ENCODE data around the gene SLC15A4.
"Not testable (repeated sequence)": the region's sequence is repeated elsewhere in the genome, so short reads cannot be mapped to it uniquely, and the experiment has no call there.

The SLC15A4 gene

DNA sequence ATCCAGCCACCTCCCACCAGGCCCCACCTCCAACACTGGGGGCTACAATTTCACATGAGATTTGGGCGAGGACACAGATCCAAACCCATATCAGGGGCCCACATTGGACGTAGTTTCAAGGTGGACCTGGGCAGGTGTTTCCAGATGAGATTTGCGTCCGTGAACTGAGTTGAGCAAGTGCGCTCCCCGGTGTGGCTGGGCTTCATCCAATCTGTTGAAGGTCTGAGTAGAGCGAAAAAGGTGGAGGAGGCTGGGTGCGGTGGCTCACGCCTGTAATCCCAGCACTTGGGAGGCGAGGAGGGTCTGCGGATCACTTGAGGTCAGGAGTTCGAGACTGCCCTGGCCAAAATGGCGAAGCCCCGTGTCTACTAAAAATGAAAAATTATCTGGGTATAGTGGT is 24.6 kb upstream of the SLC15A4 start:
- no peak for DNase-seq (ENCODE audit: low read depth, low spot score)
- Histone ChIP-seq H3K27ac (no peak overlapping the region), H3K36me3 (ENCODE audit: insufficient read depth, low read length) (no peaks in the 10 kb centered on the region), H3K4me3 (no peak overlapping the region), H3K9ac (ENCODE audit: insufficient read length) (no peak overlapping the region), H3K9me3 (ENCODE audit: low read depth, low read length) (no peaks in the 10 kb centered on the region)
- no peak for TF ChIP-seq FOXP2 (optimal IDR thresholded peaks at IDR 0.05; ENCODE audit: control extremely low read depth, extremely low read length, insufficient read depth)
- TF ChIP-seq POLR2AphosphoS5 (IDR thresholded peaks at IDR 0.05; ENCODE audit: borderline replicate concordance, low read depth, low read length) = no peak
- TF ChIP-seq EZH2 (IDR thresholded peaks at IDR 0.05) = no peak

DNA sequence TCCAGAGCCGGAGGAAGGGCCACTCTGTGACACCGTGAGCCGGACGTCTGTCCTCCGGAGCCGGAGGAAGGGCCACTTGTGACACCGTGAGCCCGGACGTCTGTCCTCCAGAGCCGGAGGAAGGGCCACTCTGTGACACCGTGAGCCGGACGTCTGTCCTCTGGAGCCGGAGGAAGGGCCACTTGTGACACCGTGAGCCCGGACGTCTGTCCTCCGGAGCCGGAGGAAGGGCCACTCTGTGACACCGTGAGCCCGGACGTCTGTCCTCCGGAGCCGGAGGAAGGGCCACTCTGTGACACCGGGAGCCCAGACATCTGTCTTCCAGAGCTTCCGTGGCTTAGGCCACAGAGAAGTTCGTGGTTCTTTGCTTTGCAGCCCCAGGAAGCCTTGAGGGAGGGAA is 22.9 kb upstream of the SLC15A4 start:
- not testable (repeated sequence) for H3K4me3 ChIP-seq; H3K9ac ChIP-seq (ENCODE audit: insufficient read length); H3K27ac ChIP-seq; DNase-seq (ENCODE audit: low read depth, low spot score); H3K9me3 ChIP-seq (ENCODE audit: low read depth, low read length); H3K36me3 ChIP-seq (ENCODE audit: insufficient read depth, low read length)

DNA sequence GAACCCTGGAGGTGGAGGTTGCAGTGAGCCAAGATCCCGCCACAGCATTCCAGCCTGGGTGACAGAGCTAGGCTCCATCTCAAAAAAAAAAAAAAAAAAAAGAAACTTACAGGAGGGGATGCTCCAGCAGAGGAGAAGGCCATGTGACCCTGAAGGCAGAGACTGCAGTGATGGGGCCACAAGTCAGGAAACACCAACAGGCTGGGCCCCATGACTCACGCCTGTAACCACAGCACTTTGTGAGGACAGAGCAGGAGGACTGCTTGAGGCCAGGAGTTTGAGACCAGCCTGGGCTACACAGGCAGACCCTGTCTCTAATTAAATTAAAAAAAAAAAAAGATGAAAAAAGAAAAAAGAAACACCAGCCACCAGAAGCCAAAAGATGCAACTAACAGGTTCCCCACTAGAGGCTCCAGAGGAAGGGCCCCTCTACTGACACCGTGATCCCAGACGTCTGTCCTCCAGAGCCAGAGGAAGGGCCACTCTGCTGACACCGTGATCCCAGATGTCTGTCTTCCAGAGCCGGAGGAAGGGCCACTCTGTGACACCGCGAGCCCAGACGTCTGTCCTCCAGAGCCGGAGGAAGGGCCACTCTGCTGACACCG is 20.4 kb upstream of the SLC15A4 start:
- DNase-seq (ENCODE audit: low read depth, low spot score) = no peak
- TF ChIP-seq FOXP2 (optimal IDR thresholded peaks at IDR 0.05; ENCODE audit: control extremely low read depth, extremely low read length, insufficient read depth) = no peak
- TF ChIP-seq POLR2AphosphoS5 (IDR thresholded peaks at IDR 0.05; ENCODE audit: borderline replicate concordance, low read depth, low read length) = no peak
- no peak for TF ChIP-seq EZH2 (IDR thresholded peaks at IDR 0.05)
- Histone ChIP-seq H3K9ac (ENCODE audit: insufficient read length) (no peak overlapping the region), H3K36me3 (ENCODE audit: insufficient read depth, low read length) (no peaks in the 10 kb centered on the region), H3K9me3 (ENCODE audit: low read depth, low read length) (no peaks in the 10 kb centered on the region), H3K4me3 (no peak overlapping the region), H3K27ac (no peak overlapping the region)

DNA sequence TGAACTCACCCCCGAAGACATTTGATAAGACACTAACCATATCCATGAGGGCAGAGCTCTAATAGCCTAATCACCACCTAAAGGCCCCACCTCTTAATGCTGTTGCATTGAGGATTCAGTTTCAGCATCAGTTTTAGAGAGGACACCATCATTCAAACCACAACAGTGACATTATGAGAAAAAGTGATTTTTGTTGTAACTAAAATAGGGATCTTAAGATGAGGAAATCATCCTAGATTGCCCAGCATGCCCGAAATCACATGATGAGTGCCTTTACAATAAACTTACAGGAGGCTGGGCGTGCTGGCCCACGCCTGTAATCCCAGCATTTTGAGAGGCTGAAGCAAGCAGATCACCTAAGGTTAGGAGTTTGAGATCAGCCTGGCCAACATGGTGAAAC is 19.8 kb upstream of the SLC15A4 start:
- Histone ChIP-seq H3K9ac (ENCODE audit: insufficient read length) (no peak overlapping the region), H3K9me3 (ENCODE audit: low read depth, low read length) (no peaks in the 10 kb centered on the region), H3K27ac (no peak overlapping the region), H3K36me3 (ENCODE audit: insufficient read depth, low read length) (no peaks in the 10 kb centered on the region), H3K4me3 (no peak overlapping the region)
- TF ChIP-seq FOXP2 (optimal IDR thresholded peaks at IDR 0.05; ENCODE audit: control extremely low read depth, extremely low read length, insufficient read depth) = no peak
- TF ChIP-seq POLR2AphosphoS5 (IDR thresholded peaks at IDR 0.05; ENCODE audit: borderline replicate concordance, low read depth, low read length) = no peak
- TF ChIP-seq EZH2 (IDR thresholded peaks at IDR 0.05) = no peak
- DNase-seq (ENCODE audit: low read depth, low spot score) = no peak

DNA sequence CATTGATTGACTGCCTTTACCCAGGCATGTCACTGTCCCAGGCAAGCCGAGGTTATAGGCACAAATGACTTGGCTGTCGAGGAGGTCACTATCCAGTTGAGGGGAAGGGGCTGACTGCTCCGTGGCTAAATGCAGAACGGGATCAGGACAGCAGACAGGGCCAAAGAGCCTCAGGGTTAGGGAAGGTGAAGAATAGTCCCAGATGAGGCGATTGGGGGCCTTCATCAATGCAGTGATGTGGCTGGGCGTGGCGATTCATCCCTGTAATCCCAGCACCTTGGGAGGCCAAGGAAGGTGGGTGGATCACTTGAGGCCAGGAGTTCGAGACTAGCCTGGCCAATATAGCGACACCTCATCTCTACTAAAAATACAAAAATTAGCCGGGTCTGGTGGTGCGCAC is 18.8 kb upstream of the SLC15A4 start:
- no peak for TF ChIP-seq EZH2 (IDR thresholded peaks at IDR 0.05)
- TF ChIP-seq POLR2AphosphoS5 (IDR thresholded peaks at IDR 0.05; ENCODE audit: borderline replicate concordance, low read depth, low read length) = no peak
- TF ChIP-seq FOXP2 (optimal IDR thresholded peaks at IDR 0.05; ENCODE audit: control extremely low read depth, extremely low read length, insufficient read depth) = no peak
- H3K36me3 ChIP-seq (ENCODE audit: insufficient read depth, low read length) = no peaks in the 10 kb centered on the region
- no peaks in the 10 kb centered on the region for H3K9me3 ChIP-seq (ENCODE audit: low read depth, low read length)
- DNase-seq (ENCODE audit: low read depth, low spot score) = no peak
- no peak overlapping the region for H3K9ac ChIP-seq (ENCODE audit: insufficient read length)
- H3K27ac ChIP-seq = no peak overlapping the region
- H3K4me3 ChIP-seq = no peak overlapping the region

DNA sequence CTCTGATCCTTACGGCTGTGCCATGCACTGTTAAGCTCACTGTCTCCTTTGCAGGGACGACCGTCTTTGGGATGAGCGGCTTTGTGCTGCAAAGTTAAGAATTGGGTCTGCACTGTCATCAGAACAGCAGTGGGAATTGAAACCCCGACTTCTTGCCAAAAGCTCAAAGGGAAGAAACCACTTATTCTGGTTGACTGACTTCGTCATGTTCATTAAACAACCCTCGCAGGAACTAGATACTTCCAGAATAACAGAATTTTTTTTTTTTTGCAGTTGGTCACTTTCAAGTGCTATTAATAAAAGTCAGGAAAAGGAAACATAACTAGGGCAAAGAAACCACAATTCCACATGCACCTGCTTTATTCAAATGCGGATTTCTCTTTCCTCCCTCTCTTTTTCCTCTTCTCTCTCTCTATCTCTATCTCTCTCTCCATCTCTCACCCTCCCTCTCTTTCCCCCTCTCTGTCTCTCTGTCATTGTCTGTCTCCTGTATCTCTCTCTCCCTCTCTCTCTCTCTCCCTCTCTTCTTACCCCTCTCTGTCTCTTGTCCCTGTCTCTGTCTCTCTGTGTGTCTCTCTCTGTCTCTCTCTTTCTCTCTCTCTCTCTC is 17.2 kb upstream of the SLC15A4 start:
- Histone ChIP-seq H3K9me3 (ENCODE audit: low read depth, low read length) (no peaks in the 10 kb centered on the region), H3K27ac (no peak overlapping the region), H3K9ac (ENCODE audit: insufficient read length) (no peak overlapping the region), H3K36me3 (ENCODE audit: insufficient read depth, low read length) (no peaks in the 10 kb centered on the region), H3K4me3 (no peak overlapping the region)
- DNase-seq (ENCODE audit: low read depth, low spot score) = no peak
- no peak for TF ChIP-seq FOXP2 (optimal IDR thresholded peaks at IDR 0.05; ENCODE audit: control extremely low read depth, extremely low read length, insufficient read depth)
- no peak for TF ChIP-seq EZH2 (IDR thresholded peaks at IDR 0.05)
- TF ChIP-seq POLR2AphosphoS5 (IDR thresholded peaks at IDR 0.05; ENCODE audit: borderline replicate concordance, low read depth, low read length) = no peak

DNA sequence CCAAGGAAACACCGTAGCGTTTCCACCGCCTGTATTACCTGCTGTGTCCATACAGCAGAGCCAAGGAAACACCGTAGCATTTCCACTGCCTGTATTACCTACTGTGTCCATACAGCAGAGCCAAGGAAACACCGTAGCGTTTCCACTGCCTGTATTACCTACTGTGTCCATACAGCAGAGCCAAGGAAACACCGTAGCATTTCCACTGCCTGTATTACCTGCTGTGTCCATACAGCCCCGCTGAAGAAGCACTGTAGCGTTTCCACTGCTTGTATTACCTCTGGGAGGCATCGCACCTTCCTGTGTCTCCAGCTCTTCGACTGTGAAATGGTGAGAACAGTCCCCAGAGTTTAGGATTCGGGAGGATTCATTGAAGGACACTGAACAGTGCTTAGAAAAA is 16.1 kb upstream of the SLC15A4 start:
- not testable (repeated sequence) for H3K27ac ChIP-seq; H3K9me3 ChIP-seq (ENCODE audit: low read depth, low read length); DNase-seq (ENCODE audit: low read depth, low spot score); H3K4me3 ChIP-seq; H3K36me3 ChIP-seq (ENCODE audit: insufficient read depth, low read length); H3K9ac ChIP-seq (ENCODE audit: insufficient read length)

DNA sequence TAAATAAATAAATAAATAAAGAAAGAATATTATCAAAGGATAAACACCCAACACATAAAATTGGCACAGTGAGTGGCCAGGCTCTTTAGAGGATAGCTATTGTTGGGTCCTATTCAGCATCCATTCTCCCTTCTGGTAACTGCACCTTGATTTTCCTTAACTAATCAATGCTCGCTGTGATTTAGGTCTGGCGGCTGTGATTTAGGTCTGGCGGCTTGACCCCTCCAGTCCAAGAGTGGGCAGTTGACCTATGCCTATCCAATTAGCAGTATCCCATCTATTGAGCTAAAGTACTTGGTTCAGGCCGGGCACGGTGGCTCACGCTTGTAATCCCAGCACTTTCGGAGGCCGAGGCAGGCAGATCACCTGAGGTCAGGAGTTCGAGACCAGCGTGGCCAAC is 9.7 kb upstream of the SLC15A4 start:
- TF ChIP-seq EZH2 (IDR thresholded peaks at IDR 0.05) = no peak
- DNase-seq (ENCODE audit: low read depth, low spot score) = no peak
- Histone ChIP-seq H3K36me3 (ENCODE audit: insufficient read depth, low read length) (no peaks in the 10 kb centered on the region), H3K9me3 (ENCODE audit: low read depth, low read length) (no peaks in the 10 kb centered on the region), H3K4me3 (no peak overlapping the region), H3K27ac (no peak overlapping the region), H3K9ac (ENCODE audit: insufficient read length) (no peak overlapping the region)

DNA sequence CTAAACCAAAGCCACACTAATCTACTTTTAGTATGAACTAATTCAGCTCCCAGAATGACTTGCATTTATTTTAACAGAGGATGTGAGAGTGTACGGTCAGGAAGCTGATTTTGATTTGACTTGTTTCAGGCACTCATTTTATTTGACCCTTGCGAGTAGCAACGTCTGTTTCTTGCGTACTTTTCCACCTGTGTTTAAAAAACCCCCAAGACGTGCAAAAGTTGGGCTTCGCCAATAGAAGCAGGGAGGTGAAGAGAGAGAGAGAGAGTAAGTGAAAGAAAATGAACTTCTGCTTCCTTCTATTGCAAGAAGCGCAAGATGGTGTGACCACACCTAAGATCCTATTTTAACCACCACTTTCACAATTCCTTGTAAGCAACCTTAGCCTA is 6.7 kb upstream of the SLC15A4 start:
- Histone ChIP-seq H3K27ac (no peak overlapping the region), H3K36me3 (ENCODE audit: insufficient read depth, low read length) (no peaks in the 10 kb centered on the region), H3K4me3 (no peak overlapping the region), H3K9ac (ENCODE audit: insufficient read length) (no peak overlapping the region), H3K9me3 (ENCODE audit: low read depth, low read length) (no peaks in the 10 kb centered on the region)
- no peak for DNase-seq (ENCODE audit: low read depth, low spot score)
- TF ChIP-seq POLR2AphosphoS5 (IDR thresholded peaks at IDR 0.05; ENCODE audit: borderline replicate concordance, low read depth, low read length) (no peak), FOXP2 (optimal IDR thresholded peaks at IDR 0.05; ENCODE audit: control extremely low read depth, extremely low read length, insufficient read depth) (no peak), EZH2 (IDR thresholded peaks at IDR 0.05) (no peak)
